Left ventricle myocardium superior (tissue), 1 donor: ENCODE data around the gene NAPEPLD. TPM values are rescaled to one million over a fixed set of nuclear protein-coding genes. Genes with fewer than 3 reads are reported as not detected.
"Not testable (repeated sequence)": the region's sequence is repeated elsewhere in the genome, so short reads cannot be mapped to it uniquely, and the experiment has no call there.

ENCODE experiments used
- ATAC-seq: fragments of 200-7000 bp; cut with Tn5 transposase; one replicate; pipeline ENCODE4 v1.9.1; 2020; ENCODE audit warnings: mild to moderate bottlenecking, moderate library complexity
- DNase-seq: peaks from one replicate; pipeline ENCODE4 v3.0.0-alpha.2; 2020
- intact Hi-C: fragments of 100-400 bp; cut with micrococcal nuclease; formaldehyde crosslinking; loops from one replicate; pipeline ENCODE4 v1.11.0; 2022
- total RNA-seq: library from RNA; stranded (reverse); fragmentation: NEBNext Ultra II Directional; extraction: Animal tissue kit (Norgen Biotek cat#: 25700); gene quantifications from one replicate; pipeline ENCODE4 v1.2.1, GENCODE V29; 2021
- donor health status: DM: no; HTN: yes; CAD: no; lungs with severe emphysema.

The NAPEPLD gene
- total RNA-seq, 1 donor from 2014 or later: 16.7 TPM

GRCh38 chr7:103149808-103150180 lies 895 bp upstream of the NAPEPLD start:
- ATAC-seq (no peak), DNase-seq (no peak)
- intact Hi-C loops: no loop called here

GRCh38 chr7:103148131-103148993 lies 537 bp downstream of the NAPEPLD start:
- ATAC-seq (no peak), DNase-seq (no peak)
- intact Hi-C loops: no loop called here

- ATAC-seq, intact Hi-C loops, DNase-seq: not testable (repeated sequence)
Measured at GRCh38 chr7:103144754-103145153, 4.1 kb downstream of the NAPEPLD start.

GRCh38 chr7:103143868-103144267 lies 5.0 kb downstream of the NAPEPLD start:
- intact Hi-C loops: no loop called here
- no peak for DNase-seq

GRCh38 chr7:103142494-103142893 lies 6.4 kb downstream of the NAPEPLD start:
- no peak for ATAC-seq
- no peak for DNase-seq
- intact Hi-C loops: no loop called here

More at GRCh38 chr7:103143868-103144267, 5.0 kb downstream of the NAPEPLD start:
- no peak for ATAC-seq

- intact Hi-C loops: no loop called here
- no peak for ATAC-seq
Measured at GRCh38 chr7:103141753-103142404, 7.0 kb downstream of the NAPEPLD start.

GRCh38 chr7:103140685-103141084 lies 8.2 kb downstream of the NAPEPLD start:
- intact Hi-C loops: no loop called here
- no peak for DNase-seq
- no peak for ATAC-seq

More at GRCh38 chr7:103141753-103142404, 7.0 kb downstream of the NAPEPLD start:
- no peak for DNase-seq

- DNase-seq (no peak), ATAC-seq (no peak)
- intact Hi-C loops: no loop called here
Measured at GRCh38 chr7:103140061-103140460, 8.8 kb downstream of the NAPEPLD start.

- intact Hi-C loops: no loop called here
- ATAC-seq: no peak
- no peak for DNase-seq
Measured at GRCh38 chr7:103134836-103135554, 13.9 kb downstream of the NAPEPLD start.

GRCh38 chr7:103132995-103133688 lies 15.8 kb downstream of the NAPEPLD start:
- ATAC-seq: no peak
- no peak for DNase-seq
- intact Hi-C loops: no loop called here

GRCh38 chr7:103130901-103131624 lies 17.8 kb downstream of the NAPEPLD start:
- ATAC-seq (no peak), DNase-seq (no peak)
- intact Hi-C loops: no loop called here

GRCh38 chr7:103129702-103130549 lies 19.0 kb downstream of the NAPEPLD start:
- no peak for ATAC-seq
- intact Hi-C loops: no loop called here
- no peak for DNase-seq

GRCh38 chr7:103127006-103127405 lies 21.9 kb downstream of the NAPEPLD start:
- no peak for DNase-seq
- ATAC-seq: no peak
- intact Hi-C loops: no loop called here

GRCh38 chr7:103124429-103124979 lies 24.4 kb downstream of the NAPEPLD start:
- ATAC-seq (no peak), DNase-seq (no peak)
- intact Hi-C loops: no loop called here

GRCh38 chr7:103123529-103123928 lies 25.4 kb downstream of the NAPEPLD start:
- DNase-seq (no peak), ATAC-seq (no peak)
- intact Hi-C loops: no loop called here

- DNase-seq (no peak), ATAC-seq (no peak)
- intact Hi-C loops: no loop called here
Measured at GRCh38 chr7:103121641-103122040, 27.3 kb downstream of the NAPEPLD start.

GRCh38 chr7:103120362-103120761 lies 28.5 kb downstream of the NAPEPLD start:
- no peak for DNase-seq
- intact Hi-C loops: no loop called here
- no peak for ATAC-seq
